SK-N-MC (cell line): Measurements from ENCODE around the gene EIF3J.

Experiments
- EZH2 ChIP-seq: fragments of 200-600 bp; sonication (generic); IDR thresholded peaks from one replicate; pipeline ENCODE4 v1.6.1; 2017; ENCODE audit warnings: antibody characterized with exemption
- POLR2AphosphoS5 ChIP-seq: IDR thresholded peaks from 2 replicates; pipeline ENCODE4 v1.6.1; 2012; ENCODE audit warnings: mild to moderate bottlenecking, low read depth, low read length, borderline replicate concordance

DNA sequence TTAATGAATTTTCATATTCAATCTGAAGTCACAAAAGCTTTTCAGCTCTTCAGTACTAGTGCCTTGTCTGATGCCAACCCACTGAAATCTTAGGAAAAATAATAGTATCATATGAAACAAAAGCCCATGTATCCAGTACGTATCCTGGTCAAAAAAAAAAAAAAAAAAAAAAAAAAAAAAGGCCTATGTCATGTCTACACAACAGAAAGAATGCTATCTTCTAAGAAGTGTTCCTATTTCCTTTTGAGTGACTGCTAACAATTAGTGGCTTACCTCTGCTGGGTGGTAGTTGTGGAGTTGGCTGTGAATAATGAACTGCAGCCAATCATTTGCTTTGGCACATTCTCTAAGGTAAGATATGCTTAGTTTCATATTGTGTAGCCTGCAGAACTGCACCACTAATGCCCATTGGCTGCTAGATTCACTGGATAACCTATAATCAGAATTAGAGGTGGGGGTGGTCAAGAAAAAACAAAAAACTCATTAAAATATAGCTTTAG, 59.6 kb downstream of the EIF3J start:
- TF ChIP-seq EZH2: no peak
- TF ChIP-seq POLR2AphosphoS5: no peak
